SK-N-MC (cell line): ENCODE data around the gene COG2.
"Not testable (repeated sequence)": the region's sequence is repeated elsewhere in the genome, so short reads cannot be mapped to it uniquely, and the experiment has no call there.

Experiments used
- DNase-seq: peaks from one replicate; pipeline ENCODE4 v3.0.0-alpha.2; 2011; ENCODE audit warnings: low read depth, low spot score
- H3K27ac ChIP-seq: fragments of 200-600 bp; sonication (generic); 2 replicates; pipeline ENCODE4 v1.5.1; 2016; ENCODE audit warnings: mixed run types
- H3K36me3 ChIP-seq: fragments of 200-600 bp; sonication (generic); 2 replicates; pipeline ENCODE4 v1.6.1; 2017; ENCODE audit warnings: antibody characterized with exemption, low read length, mixed read lengths; ENCODE audit not compliant: insufficient read depth
- H3K4me3 ChIP-seq: fragments of 200-600 bp; sonication (generic); 2 replicates; pipeline ENCODE4 v1.5.1; 2016
- H3K9ac ChIP-seq: fragments of 200-600 bp; sonication (generic); 2 replicates; pipeline ENCODE4 v1.8.0; 2017; ENCODE audit warnings: mixed run types, mixed read lengths; ENCODE audit not compliant: insufficient read length
- H3K9me3 ChIP-seq: fragments of 200-600 bp; sonication (generic); 2 replicates; pipeline ENCODE4 v1.6.1; 2017; ENCODE audit warnings: low read depth, mild to moderate bottlenecking, antibody characterized with exemption, low read length, moderate library complexity, mixed read lengths
- EZH2 ChIP-seq: fragments of 200-600 bp; sonication (generic); IDR thresholded peaks from one replicate; pipeline ENCODE4 v1.6.1; 2017; ENCODE audit warnings: antibody characterized with exemption
- FOXP2 ChIP-seq: optimal IDR thresholded peaks from 2 replicates; pipeline ENCODE3; 2011; ENCODE audit warnings: mild to moderate bottlenecking, moderate library complexity; ENCODE audit not compliant: insufficient read depth; ENCODE audit errors: extremely low read length, control extremely low read depth
- POLR2AphosphoS5 ChIP-seq: IDR thresholded peaks from 2 replicates; pipeline ENCODE4 v1.6.1; 2012; ENCODE audit warnings: mild to moderate bottlenecking, low read depth, low read length, borderline replicate concordance

COG2 gene

GRCh38 chr1:230642263-230642959, at the start of gene COG2:
Gene COG2 (plus strand): TSS chr1:230642481. CDS start chr1:230642607, 126 bp downstream.
- DNase-seq, result peak; percentile 20
- TF ChIP-seq POLR2AphosphoS5 (peak; percentile 75), EZH2 (no peak)
- Histone ChIP-seq H3K27ac (no peak within 1 kb of the TSS), H3K9me3 (no peaks in the 10 kb centered on the region), H3K9ac (peak within 1 kb of the TSS; percentile 86), H3K4me3 (peak within 1 kb of the TSS; percentile 98), H3K36me3 (no peaks in the 10 kb centered on the region)

GRCh38 chr1:230592848-230593414, 49.4 kb upstream of the COG2 start:
- TF ChIP-seq EZH2, result no peak
- no peak for TF ChIP-seq FOXP2
- TF ChIP-seq POLR2AphosphoS5, result no peak
- DNase-seq, result no peak
- Histone ChIP-seq H3K27ac (no peak overlapping the region), H3K9me3 (no peaks in the 10 kb centered on the region), H3K9ac (no peak overlapping the region), H3K4me3 (no peak overlapping the region), H3K36me3 (no peaks in the 10 kb centered on the region)

GRCh38 chr1:230594214-230594773, 48.0 kb upstream of the COG2 start:
- Histone ChIP-seq H3K9ac (no peak overlapping the region), H3K4me3 (no peak overlapping the region), H3K9me3 (no peaks in the 10 kb centered on the region), H3K36me3 (no peaks in the 10 kb centered on the region), H3K27ac (no peak overlapping the region)
- no peak for DNase-seq
- TF ChIP-seq POLR2AphosphoS5 (no peak), EZH2 (no peak), FOXP2 (no peak)

- TF ChIP-seq POLR2AphosphoS5 (no peak), FOXP2 (no peak), EZH2 (no peak)
- no peak overlapping the region for H3K4me3 ChIP-seq
- no peak for DNase-seq
- no peak overlapping the region for H3K27ac ChIP-seq
- no peak overlapping the region for H3K9ac ChIP-seq
- H3K9me3 ChIP-seq, result no peaks in the 10 kb centered on the region
- H3K36me3 ChIP-seq, result no peaks in the 10 kb centered on the region
These were observed 47.1 kb upstream of the COG2 start for GRCh38 chr1:230595181-230595580.

GRCh38 chr1:230596306-230596705, 46.0 kb upstream of the COG2 start:
- Histone ChIP-seq H3K4me3 (no peak overlapping the region), H3K9ac (no peak overlapping the region), H3K9me3 (no peaks in the 10 kb centered on the region), H3K27ac (no peak overlapping the region), H3K36me3 (no peaks in the 10 kb centered on the region)
- no peak for TF ChIP-seq POLR2AphosphoS5
- TF ChIP-seq EZH2, result no peak
- no peak for TF ChIP-seq FOXP2
- no peak for DNase-seq

- TF ChIP-seq EZH2 (no peak), POLR2AphosphoS5 (no peak), FOXP2 (no peak)
- H3K9ac ChIP-seq, result no peak overlapping the region
- no peak for DNase-seq
- H3K36me3 ChIP-seq, result no peaks in the 10 kb centered on the region
- no peak overlapping the region for H3K4me3 ChIP-seq
- no peaks in the 10 kb centered on the region for H3K9me3 ChIP-seq
- H3K27ac ChIP-seq, result no peak overlapping the region
These were observed 43.5 kb upstream of the COG2 start for GRCh38 chr1:230598745-230599144.

- H3K36me3 ChIP-seq, result no peaks in the 10 kb centered on the region
- no peak for DNase-seq
- H3K4me3 ChIP-seq, result no peak overlapping the region
- H3K9ac ChIP-seq, result no peak overlapping the region
- no peaks in the 10 kb centered on the region for H3K9me3 ChIP-seq
- TF ChIP-seq EZH2 (no peak), FOXP2 (no peak), POLR2AphosphoS5 (no peak)
- H3K27ac ChIP-seq, result no peak overlapping the region
These were observed 42.2 kb upstream of the COG2 start for GRCh38 chr1:230599926-230600656.

GRCh38 chr1:230600657-230601400, 41.5 kb upstream of the COG2 start:
- H3K27ac ChIP-seq, DNase-seq, H3K36me3 ChIP-seq, H3K4me3 ChIP-seq, H3K9ac ChIP-seq, H3K9me3 ChIP-seq: not testable (repeated sequence)
